NOMO-1 (cell line): Measurements from ENCODE around the gene MACO1.
A peak's percentile ranks its signal among the peaks of the same experiment; 100 is the strongest.
"Not testable (repeated sequence)": the region's sequence is repeated elsewhere in the genome, so short reads cannot be mapped to it uniquely, and the experiment has no call there.

ENCODE experiments used
- DNase-seq, 2 experiments: peaks; one replicate each; lab custom pipeline; 2025; ENCODE audit not compliant: unreplicated experiment in 2 of 2; lab: John Stamatoyannopoulos, UW

Gene MACO1

DNA sequence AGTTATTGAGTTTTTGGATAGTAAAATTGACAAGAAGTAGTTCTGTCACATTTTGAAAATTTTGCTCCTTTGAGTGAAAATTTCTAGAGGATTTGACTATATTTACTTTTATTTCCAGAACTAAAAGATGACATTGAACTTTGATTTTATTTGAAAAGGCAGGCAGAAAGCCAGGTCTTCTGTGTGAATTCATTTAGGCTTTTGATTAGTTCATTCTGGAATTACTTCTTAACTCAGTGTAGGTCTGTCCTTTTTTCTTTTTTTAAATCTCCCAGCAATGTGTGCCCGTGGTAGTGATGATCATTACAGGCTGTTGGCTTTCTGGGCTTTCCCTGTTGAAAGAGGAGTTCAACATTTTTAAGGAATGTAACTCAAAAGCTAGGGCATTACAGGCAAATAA lies 53.8 kb downstream of the MACO1 start:
- DNase-seq = no peak

DNA sequence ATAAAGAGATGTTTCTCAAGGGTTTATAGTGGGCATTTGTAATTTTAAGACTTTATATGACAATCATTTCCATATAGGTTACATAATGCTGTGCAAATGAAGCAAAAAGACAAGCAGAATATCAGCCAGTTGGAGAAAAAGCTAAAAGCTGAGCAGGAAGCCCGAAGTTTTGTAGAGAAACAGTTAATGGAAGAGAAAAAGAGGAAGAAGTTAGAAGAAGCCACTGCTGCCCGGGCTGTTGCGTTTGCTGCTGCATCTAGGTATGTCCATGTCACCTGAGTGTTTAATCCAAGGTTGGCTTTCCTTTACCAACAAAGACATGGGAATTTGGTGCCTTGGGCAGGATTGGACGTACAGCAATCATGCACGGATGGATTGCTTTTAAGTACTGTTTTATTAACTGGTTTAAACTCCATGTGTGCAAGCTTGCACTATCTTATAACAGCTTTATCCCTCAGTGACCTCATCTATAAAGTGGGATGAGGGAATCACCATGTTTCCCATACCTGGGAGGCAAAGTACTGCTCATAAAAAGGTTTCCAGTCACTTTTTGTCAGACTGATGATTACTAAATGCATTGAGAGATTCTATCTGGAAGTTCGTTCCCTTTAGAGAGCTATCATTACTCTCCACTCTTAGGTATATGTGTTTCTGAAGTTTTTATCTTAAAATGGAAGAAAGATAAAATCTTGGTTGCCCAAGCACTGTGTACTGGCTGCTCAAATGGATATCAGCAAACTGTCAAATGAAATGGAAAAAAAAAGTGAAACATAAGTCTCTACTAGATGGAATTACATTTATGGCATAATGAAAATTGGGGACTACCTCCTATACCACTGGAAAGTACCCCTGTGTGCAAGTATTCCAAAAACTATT lies 55.1 kb downstream of the MACO1 start:
- peak; percentile 23 to 60 for DNase-seq

DNA sequence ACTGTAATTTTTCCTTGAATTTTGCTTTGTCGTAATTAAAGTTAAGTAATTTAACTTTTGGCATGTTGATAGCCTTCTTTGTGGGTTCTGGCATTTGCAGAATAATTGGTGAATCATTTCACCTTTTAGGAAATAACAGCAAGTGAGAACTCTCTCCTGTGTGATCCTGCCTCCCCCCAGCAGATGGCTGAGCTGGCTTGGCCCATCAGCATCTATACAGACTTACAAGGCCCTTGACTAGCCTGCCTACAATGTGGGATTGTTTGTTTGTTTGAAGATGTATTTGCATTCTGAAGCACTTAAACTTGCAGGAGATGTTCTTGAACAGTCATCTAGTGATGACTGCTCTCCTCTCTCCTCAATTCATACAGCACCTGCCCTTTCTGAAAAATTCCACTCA lies 55.9 kb downstream of the MACO1 start:
- no peak for DNase-seq

DNA sequence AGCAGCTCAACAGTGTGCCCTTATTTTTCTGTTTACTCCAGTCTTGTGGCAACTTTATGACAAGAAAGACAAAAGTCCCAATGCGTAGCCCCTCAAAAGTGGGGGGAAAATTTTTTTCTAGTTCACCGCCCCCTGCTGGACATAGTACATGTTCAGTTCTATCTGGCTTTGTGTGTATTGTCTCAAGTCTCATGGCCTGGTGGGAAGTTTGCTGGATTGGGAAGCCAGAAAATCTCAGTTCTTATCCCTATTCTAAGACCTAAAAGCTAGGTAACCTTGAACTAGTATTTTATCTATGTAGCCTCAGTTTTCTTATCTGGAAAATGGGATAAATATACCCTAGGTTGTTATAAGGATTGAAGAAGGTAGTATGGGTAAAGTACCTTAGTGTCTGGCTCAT lies 56.9 kb downstream of the MACO1 start:
- no peak for DNase-seq

DNA sequence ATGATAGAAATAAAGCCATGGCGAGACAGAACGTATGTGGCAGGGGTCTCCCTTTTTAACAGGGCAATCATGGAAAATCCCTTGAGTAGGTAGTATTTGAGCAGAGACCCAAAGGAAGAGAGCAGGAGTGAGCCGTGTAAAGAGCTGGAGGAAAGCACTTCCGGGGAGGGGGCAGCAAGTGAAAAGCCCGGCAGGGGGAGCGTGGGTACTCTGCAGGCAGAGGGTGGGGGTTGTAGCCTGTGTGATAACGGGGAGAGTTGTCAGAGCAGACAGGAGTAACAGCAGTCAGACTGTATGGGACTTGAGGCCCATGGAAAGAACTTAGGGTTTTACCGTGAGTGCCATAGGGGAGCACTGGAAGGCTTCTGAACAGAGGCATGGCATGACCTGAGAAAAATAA lies 61.6 kb downstream of the MACO1 start:
- DNase-seq = no peak

DNA sequence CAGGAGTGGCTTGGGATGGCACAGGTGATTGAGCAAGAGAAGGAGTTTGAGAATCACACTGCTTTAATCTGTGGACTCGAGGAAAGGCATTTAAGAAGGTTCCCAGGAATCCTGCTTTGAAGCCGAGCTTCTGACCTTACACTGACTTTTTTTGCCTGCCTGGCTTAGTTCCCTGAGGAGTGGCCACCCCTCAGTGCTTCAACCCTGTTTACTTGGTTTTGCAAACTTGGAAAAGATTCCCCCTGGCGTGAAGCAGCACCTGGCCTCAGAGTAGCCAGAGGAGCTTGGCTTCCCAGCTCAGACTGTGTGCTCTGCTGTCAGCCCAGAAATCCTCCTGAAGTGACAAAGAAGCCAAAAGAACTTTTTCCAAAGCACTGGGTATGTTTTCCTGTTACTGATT lies 64.3 kb downstream of the MACO1 start:
- DNase-seq = no peak

DNA sequence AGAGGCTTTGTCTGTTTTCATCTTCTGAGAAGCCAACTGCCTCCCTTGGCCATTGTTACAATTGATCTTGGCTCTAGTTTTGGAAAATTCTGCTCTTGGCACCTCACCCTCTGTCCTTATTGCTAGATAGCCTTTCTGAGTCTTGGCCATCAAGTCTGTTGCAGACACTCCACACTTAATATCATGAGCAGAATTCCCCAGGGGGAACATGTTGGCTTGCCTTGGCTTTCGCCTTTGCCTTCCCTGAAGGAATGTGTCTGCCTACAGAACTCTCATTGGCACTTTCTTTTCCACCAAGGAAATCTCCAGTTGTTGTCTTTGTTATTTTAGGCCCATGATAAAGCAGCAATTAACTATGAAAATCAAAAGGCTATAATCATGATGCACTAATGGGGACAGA lies 70.0 kb downstream of the MACO1 start:
- no peak for DNase-seq

DNA sequence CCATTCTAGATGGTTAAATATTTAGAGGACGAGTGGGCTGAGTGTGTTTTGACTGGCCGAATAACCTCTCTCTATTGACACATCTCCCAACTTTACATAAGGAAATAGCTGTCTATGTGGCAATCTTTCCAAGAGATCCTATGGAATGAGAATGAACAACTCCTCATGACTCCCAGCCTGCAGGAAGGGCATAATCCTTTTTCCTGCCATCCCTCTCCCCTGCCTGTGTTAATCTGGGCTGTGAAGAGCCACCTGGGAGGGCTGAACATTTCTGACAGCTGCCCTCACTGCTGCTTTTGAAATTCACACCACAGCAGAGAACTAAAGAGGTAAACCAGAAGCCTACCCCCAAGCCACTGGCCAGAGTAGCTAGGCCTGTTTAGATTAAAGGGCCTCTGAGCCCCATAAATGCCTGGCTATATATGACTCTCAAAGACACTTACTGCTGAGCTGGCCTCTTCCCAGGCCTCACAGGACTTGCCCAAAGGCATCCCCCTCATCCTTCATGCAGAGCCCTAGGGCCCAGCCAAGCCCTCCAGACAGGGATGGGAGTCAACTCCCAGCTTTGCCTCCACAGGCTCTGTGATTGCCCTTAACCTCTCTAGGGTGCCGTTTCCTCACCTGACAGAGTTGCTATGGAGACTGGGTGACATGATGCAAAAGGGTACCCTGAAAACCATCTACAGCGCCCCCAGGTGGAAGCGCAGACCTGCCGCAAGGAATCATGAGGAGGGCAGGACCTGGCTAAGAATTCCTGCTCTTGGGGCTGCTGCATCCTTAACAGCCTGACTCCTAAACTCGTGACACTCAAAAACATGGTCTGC lies 70.8 kb downstream of the MACO1 start:
- DNase-seq = no peak

DNA sequence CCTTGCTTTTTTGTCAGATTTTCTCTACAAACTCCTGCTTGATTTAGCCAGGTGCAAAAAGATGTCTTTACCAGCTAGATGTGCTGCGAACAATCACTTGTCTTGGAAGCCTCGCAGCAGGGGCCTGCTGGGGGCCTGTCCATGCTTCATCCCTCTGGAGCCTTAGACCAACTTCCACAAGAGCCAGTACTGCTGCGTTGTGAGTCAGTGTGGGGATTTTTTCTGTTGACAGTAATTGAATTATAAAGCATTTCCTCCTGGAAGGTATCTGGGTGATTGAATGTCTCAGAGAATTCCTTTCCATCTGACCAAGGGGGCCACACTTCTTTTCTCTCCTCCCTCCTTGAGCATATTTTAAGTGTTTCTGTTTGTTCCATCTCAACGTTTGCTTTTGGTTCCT lies 72.3 kb downstream of the MACO1 start:
- DNase-seq = no peak

DNA sequence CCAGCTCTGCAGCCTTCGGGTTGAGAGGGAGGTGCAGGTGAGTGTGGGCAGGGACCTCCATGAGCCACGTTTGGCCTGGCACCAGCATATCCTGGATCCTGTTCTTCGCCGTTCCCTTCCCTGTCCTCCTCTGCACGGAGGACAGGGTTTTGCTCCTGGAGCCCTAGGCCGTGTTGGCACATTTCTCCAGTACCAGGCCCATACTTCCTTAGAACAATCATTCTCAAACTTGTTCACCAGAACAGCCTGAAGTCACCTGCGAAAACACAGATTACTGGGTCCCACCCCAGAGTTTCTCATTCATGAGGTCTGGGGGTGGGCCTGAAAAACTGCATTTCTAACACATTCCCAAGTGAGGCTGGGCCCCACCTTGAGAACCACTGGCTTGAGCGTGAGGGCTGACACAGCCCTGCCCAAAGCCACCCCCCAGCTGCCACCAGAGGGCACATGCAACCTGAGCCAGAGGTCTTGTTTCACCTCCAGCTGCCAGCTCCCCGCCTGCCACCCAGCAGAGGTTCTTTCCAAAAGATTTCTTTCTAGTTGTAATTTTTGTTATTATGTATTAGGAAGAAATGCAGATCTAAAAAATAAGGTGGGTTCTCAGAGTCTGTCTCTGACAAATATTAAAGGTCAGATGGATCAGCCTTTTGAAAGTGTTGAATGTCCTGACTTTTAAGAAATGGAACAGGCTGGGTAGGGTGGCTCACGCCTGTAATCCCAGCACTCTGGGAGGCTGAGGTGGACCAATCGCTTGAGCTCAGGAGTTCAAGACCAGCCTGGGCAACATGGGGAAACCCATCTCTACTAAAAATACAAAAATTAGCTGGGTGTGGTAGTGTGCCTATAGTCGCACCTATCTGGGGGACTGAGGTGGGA lies 73.1 kb downstream of the MACO1 start:
- DNase-seq = peak in 1 of 2 experiments; percentile 8

DNA sequence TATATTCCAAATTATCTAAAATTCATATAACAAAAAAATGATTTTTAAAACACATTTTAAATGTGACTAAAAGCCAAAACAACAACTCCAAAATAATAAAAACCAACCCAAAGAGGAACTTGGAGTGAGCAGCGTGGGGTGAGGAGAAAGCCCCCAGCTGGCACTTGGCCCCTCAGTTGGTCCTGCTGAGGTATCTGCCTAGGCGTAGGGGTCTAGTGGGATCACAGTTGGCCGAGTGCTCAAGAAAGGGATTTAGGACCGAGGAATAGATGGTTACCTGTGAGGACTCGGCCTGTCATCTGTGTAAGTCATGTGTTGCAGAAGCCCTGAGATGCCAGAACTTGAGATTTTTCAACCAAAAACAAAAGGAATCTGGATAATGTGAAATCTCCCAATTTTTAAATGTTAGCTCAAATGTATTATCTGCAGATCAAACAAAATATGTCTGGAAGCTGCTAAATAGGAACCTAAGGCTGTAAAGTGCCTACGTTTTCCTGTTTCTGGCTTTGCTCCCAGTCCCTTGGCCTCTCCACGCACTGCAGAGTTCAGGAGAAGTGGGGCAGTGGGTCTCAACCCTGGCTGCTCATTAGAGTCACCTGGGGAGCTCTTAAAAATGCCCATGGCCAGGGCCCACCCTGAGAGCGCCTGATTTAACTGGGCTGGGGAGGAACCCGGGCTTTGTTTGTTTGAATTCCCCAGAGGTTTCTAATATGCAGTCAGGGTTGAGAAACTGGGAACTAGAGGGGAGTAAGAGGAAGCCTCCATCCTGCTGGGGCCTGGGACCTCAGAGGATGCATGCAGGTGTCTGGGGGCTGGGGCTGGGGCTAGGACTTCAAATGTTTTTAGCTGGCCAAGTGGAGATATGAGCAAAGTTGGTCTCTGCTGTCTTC lies 74.3 kb downstream of the MACO1 start:
- peak in 1 of 2 experiments; percentile 21 for DNase-seq

DNA sequence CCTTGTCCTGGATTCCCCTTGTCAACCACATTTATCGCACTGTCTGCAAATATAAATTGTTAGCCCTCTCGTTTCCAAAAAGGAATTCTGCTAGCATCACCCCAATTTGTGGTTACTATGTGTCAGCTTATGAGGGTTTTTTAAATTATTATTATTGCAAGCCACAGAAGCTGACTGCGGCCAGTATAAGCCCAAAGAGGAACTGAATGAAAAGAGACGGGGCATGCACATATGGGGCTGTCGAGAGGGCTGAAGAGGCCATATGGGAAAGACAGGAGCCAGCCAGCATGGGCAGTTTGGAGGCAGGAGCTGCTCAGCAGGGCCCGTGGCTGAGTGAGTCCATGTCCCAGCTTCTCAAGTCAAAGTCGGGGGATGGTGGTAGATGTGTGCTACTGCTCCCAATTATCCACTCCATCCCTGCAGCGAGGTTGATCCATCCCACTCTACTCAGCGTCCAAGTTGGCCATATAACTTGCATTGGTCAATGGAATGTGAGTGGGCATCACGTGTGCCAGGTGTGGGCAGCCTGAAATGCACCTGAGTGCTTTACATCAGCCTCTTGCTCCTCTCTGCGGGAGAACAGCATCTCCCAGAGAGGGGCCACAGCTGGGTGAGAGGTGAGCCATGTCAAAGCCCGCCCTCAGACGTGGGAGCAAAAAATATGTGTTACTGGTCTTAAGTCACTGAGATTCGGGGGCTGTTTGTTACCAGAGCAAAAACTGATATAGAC lies 75.1 kb downstream of the MACO1 start:
- peak; percentile 53 to 59 for DNase-seq

DNA sequence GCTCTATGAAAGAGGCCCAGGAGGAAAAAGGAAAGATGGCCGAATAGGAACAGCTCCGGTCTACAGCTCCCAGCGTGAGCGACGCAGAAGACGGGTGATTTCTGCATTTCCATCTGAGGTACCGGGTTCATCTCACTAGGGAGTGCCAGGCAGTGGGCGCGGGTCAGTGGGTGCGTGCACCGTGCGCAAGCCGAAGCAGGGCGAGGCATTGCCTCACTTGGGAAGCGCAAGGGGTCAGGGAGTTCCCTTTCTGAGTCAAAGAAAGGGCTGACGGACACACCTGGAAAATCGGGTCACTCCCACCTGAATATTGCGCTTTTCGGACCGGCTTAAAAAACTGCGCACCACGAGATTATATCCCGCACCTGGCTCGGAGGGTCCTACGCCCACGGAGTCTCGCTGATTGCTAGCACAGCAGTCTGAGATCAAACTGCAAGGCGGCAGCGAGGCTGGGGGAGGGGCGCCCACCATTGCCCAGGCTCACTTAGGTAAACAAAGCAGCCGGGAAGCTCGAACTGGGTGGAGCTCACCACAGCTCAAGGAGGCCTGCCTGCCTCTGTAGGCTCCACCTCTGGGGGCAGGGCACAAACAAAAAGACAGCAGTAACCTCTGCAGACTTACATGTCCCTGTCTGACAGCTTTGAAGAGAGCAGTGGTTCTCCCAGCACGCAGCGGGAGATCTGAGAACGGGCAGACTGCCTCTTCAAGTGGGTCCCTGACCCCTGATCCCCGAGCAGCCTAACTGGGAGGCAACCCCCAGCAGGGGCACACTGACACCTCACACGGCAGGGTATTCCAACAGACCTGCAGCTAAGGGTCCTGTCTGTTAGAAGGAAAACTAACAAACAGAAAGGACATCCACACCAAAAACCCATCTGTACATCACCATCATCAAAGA lies 76.1 kb downstream of the MACO1 start:
- not testable (repeated sequence) for DNase-seq

DNA sequence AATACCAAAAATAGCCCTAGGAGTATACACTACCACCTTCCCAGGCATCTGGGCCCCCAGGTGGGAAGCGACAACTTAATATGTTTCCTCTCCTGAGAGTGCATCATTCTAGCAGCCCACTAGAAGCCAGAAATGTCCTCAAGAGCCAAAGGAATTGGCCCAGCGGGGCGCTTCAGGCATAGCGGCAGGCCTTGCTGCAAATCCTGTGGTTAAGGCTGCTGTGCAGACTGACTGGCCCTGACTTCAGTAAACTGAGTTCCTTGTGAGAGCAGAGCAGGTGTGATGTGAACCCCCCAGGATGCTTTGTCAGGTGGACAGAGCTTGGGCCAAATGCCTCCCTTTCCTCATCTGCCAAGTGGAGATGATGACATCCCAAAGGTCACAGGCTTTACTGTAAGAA lies 83.0 kb downstream of the MACO1 start:
- no peak for DNase-seq

DNA sequence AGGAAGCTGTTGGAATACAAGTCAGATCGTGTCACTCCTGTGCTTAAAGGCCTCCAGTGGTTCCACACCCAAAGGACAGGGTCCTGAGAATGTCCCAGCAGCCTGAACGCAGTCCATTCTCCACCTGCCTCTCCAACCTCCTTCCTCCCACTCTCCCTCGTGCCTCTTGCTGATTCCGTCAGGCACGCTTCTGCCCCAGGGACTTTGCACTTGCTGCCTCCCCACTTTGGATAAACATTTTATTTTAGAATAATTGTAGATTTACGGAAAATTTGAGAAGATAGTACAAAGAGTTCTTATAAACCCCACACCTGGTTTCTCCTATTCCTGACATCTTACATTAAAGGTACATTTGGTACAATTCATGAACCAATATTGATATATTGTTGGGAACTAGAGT lies 84.3 kb downstream of the MACO1 start:
- no peak for DNase-seq

DNA sequence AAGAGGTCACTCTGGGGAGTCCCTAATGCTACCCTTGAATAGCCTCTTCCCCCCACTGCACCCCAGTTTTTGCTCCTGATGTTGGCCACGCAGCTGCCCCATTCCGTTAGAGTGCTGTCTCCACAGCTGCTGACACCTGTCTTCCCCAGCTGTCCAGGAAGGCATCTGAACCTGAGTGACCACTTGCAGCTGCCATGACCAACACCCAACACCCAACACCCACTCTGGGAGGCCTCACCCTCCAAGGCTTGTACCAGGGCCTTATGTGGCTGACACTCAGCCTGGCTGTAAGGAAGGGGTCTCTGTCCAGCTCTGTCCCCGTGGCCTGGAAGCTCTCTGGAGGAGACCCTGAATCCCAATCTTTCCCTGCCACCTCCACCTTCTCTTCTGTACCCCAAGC lies 86.0 kb downstream of the MACO1 start:
- no peak for DNase-seq

DNA sequence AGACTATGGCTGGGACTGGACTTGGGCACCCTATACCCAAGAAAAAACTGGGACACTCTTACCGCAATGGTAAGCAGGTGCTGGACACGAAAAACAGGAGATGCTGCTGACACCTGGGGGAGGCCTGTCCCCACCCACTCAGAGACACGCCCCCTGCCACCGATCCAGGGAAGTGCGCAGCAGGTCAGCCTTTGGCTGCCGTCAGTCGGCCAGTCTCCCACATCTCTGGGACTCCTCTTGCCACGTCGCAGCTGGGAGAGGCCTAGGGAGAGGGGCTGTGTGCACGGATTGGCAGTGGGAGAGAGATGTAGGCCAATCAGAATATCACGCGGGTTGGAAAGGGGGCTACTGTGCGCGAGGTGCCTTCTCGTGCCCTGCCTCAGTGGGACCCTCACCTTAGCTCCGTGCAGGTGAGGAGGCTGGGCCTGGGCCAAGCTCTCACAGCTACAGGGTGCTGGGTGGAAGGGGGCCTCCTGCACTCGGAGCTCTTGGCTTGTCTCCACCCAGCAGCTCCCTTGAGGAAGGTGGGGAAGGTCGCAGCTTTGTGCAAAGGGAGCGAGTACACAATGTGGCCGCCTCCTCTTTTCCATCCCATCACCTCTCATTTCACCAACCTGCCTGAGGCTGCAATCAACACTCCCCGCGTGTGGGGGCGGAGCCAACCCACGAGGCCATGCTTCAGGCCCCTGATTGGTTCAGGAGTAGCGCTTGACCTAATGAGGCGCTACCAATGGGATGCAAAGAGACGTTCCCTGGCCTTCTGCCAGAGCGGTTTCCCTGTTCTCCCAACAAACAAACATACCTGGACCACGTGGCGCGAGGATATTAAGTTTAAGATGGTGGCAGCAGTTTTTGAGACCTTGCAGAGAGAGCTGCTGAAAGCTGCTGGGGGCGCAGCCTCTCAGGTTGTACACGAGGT lies 87.0 kb downstream of the MACO1 start:
- no peak for DNase-seq
